Small intestine (tissue), 16 donors: ENCODE results near the gene DENND1A. TPM values are rescaled to one million over a fixed set of nuclear protein-coding genes. Genes with fewer than 3 reads are reported as not detected.
"Not testable (repeated sequence)": the region's sequence is repeated elsewhere in the genome, so short reads cannot be mapped to it uniquely, and the experiment has no call there.

Source experiments
- DNase-seq, 2 donors: peaks; one replicate each; pipeline versions ENCODE4 v3.0.0 to v3.0.0-alpha.2; 2013
- FAIRE-seq: peaks from 2 replicates; lab custom pipeline; 2012; peaks lifted over from hg19 to GRCh38; lab: Jason Lieb, UNC
- H3K27ac ChIP-seq, 3 donors: one replicate each; pipeline ENCODE4 v1.5.1; 2013; ENCODE audit warnings: low read length in 2 of 3, mild to moderate bottlenecking in 2 of 3, control low read depth in 1 of 3, inconsistent platforms in 1 of 3, low read depth in 1 of 3, moderate library complexity in 1 of 3
- H3K27me3 ChIP-seq, 3 donors: one replicate each; pipeline ENCODE4 v1.6.1; 2013; ENCODE audit warnings: low read length in 3 of 3, inconsistent platforms in 1 of 3; ENCODE audit not compliant: control insufficient read depth in 3 of 3, insufficient read depth in 3 of 3
- H3K36me3 ChIP-seq, 3 donors: one replicate each; pipeline ENCODE4 v1.6.1; 2013; ENCODE audit warnings: low read length in 3 of 3, inconsistent platforms in 1 of 3, low read depth in 1 of 3, mild to moderate bottlenecking in 1 of 3, moderate library complexity in 1 of 3; ENCODE audit not compliant: control insufficient read depth in 3 of 3, insufficient read depth in 2 of 3
- H3K4me1 ChIP-seq, 3 donors: one replicate each; pipeline ENCODE4 v1.6.1; 2013; ENCODE audit warnings: low read length in 2 of 3, inconsistent platforms in 1 of 3, low read depth in 1 of 3, mild to moderate bottlenecking in 1 of 3, moderate library complexity in 1 of 3; ENCODE audit not compliant: control insufficient read depth in 3 of 3, insufficient read depth in 2 of 3
- H3K4me3 ChIP-seq, 3 donors: one replicate each; pipeline ENCODE4 v1.5.1; 2013; ENCODE audit warnings: low read length in 3 of 3, control low read depth in 1 of 3, inconsistent platforms in 1 of 3, low read depth in 1 of 3, mild to moderate bottlenecking in 1 of 3, moderate library complexity in 1 of 3
- H3K9me3 ChIP-seq, 2 donors: one replicate each; pipeline ENCODE4 v1.6.1; 2013; ENCODE audit warnings: low read depth in 1 of 2, low read length in 1 of 2; ENCODE audit not compliant: control insufficient read depth in 2 of 2, insufficient read depth in 1 of 2
- WGBS, 3 donors: extraction: QIAGEN DNeasy Blood & Tissue Kit; methylation state at CpG; one replicate each; pipeline ENCODE4 v1.1.7; 2013; 5-methylcytosine and 5-hydroxymethylcytosine counted together
- long read RNA-seq, 10 donors: transcript quantifications; one replicate each; lab custom pipeline, GENCODE V29; 2026
- polyA plus RNA-seq, 4 donors: library from polyadenylated mRNA; stranded (reverse) in 3 of 4; unstranded in 1 of 4; fragments of 200-250 nt in 3 of 4; fragments of 120-200 nt in 1 of 4; gene quantifications; one replicate each; pipeline versions ENCODE4 v1.2.1 to v1.2.3, GENCODE V29; 2013
- donor health status: healthy with polysubstance abuse.
- donor health status: control.
- donor health status: control.
- donor health status: Bipolar disorder and iron deficiency.
- donor health status: healthy.

DENND1A gene
- 10 to 100 TPM; 11.5 to 43.4 (median 20.0) TPM for polyA plus RNA-seq
- long read RNA-seq, donor 1, full-length matches to known transcripts = 3 of 17 reads
- long read RNA-seq, donor 1, partial matches to known transcripts = 14 of 17 reads
- long read RNA-seq, donor 1, other reads (novel, unspliced or antisense) = 0 of 17 reads
- long read RNA-seq, donor 2, partial matches to known transcripts = 10 of 10 reads
- long read RNA-seq, donor 2, other reads (novel, unspliced or antisense) = 0 of 10 reads
- long read RNA-seq, donor 3 = 0 reads
- long read RNA-seq, donor 4 = 0 reads
- long read RNA-seq, donor 5 = 0 reads
- long read RNA-seq, donor 6 = 0 reads
- long read RNA-seq, donor 7 = 0 reads
- long read RNA-seq, donor 8 = 0 reads
- long read RNA-seq, donor 9, partial matches to known transcripts = 0 of 2 reads
- long read RNA-seq, donor 9, other reads (novel, unspliced or antisense) = 0 of 2 reads
- long read RNA-seq, donor 10, partial matches to known transcripts = 0 of 1 reads
- long read RNA-seq, donor 10, other reads (novel, unspliced or antisense) = 0 of 1 reads

DNA sequence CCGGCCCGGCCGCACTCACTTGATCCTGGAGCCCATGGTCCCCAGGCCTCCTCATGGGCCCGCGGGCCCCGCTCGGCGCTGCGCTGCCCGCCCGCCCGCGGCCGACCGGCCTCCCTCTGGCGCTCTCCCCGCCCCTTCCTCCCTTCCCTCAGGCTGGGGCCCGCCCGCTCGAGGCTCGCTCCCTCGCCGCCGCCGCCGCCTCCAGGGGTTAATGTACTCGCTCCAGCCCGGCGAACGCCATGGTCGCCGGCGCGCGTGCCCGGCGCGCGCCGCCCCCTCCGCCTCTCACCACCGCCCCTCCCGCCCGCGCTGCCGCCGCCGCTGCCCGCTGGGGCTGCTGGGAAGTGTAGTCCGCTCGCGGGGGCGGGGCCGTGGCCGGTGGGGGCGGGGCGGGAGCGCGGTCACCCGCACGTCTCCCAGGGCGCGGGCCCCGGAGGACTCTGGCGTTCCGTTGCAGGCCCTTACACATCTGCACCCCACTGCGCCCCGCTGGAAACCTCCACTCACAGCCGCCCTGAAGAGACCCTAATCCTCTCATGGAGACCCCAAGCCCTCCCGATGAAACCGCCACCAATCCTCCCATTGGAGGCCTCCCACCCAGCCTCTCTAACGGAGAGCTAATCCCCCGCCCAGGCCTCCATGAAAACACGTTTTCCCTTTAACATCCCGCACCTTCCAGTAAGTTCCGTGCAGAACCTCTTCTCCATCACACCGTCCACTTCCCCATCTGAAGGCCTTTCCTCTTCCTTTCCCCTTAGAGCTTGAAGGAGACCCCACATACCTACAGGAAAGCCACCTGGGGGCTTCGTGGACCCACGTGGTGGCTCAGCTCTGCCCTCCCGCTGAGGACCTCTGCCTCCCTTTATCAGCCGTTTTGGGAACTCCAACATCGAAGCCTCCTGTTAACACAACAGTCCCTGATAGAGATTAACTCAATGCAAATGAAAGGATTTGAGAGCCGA is at the start of gene DENND1A:
Gene DENND1A, minus strand, starts transcription at position 257 of the 962 bp plus-strand sequence. Its CDS starts 221 bp downstream, at position 36.
- 7 to 12% (median 11%) methylated on average over 43 to 83 of the region's 83 CpGs for WGBS, 3 donors
- no peak for FAIRE-seq
- H3K4me1 ChIP-seq = peaks cover 6 to 36% (median 18%) of the 10 kb centered on the region in 3 donors

GRCh38 chr9:123978981-123979380 is 49.1 kb upstream of the DENND1A start:
- no peak overlapping the region for H3K27ac ChIP-seq
- no peak for DNase-seq
- H3K36me3 ChIP-seq = no peaks in the 10 kb centered on the region
- FAIRE-seq = no peak
- 75 to 89% (median 87%) methylated on average over 4 of the region's 5 CpGs for WGBS, 3 donors
- H3K4me1 ChIP-seq = no peaks in the 10 kb centered on the region
- H3K9me3 ChIP-seq = no peaks in the 10 kb centered on the region
- H3K27me3 ChIP-seq = peaks cover 0 to 52% (median 9%) of the 10 kb centered on the region in 3 donors
- H3K4me3 ChIP-seq = no peak overlapping the region

More for the DNA sequence above, at the start of gene DENND1A:
- Histone ChIP-seq H3K4me3 (peak within 1 kb of the TSS; percentile 80 to 95 (median 89)), H3K27me3 (peaks cover 0 to 12% (median 2%) of the 10 kb centered on the region in 3 donors), H3K27ac (peak within 1 kb of the TSS; percentile 74 to 85 (median 74)), H3K9me3 (no peaks in the 10 kb centered on the region), H3K36me3 (no peaks in the 10 kb centered on the region)
- DNase-seq = peak; percentile 88 to 97

- not testable (repeated sequence) for H3K9me3 ChIP-seq, H3K4me1 ChIP-seq, H3K27ac ChIP-seq, H3K36me3 ChIP-seq, FAIRE-seq, H3K4me3 ChIP-seq, DNase-seq
- H3K27me3 ChIP-seq = peaks cover 0 to 40% (median 9%) of the 10 kb centered on the region in 3 donors
- 78% methylated on average over 4 of the region's 9 CpGs; no CpG with 5 or more reads in 2 of the 3 donors for WGBS, 3 donors
These were observed 46.7 kb upstream of the DENND1A start for GRCh38 chr9:123976579-123976978.

DNA sequence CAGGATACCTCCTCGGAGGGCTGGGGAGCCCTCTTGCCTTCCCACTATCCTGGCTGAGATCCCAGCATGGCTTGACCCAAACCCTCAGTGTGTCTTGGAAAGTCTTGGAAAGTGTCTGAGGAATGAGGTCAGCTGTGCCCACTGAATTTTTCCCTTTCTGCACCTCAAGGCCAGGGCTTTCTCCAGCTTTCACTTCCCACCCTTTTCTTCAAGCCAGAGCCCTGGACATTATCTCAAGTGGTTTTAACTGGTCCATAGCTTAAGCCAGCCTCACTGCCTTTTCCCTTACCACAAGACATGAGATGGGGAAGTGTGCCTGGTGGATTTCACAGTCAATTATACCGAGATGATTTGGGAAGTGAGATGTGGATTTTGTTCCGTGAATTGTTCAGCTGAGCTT is 45.9 kb upstream of the DENND1A start:
- H3K9me3 ChIP-seq = peaks cover 0 to 5% of the 10 kb centered on the region in 2 donors
- H3K4me3 ChIP-seq = no peak overlapping the region
- WGBS, 3 donors = 67 to 69% (median 68%) methylated on average over 3 of the region's 3 CpGs
- no peaks in the 10 kb centered on the region for H3K36me3 ChIP-seq
- no peaks in the 10 kb centered on the region for H3K4me1 ChIP-seq
- no peak overlapping the region for H3K27ac ChIP-seq
- DNase-seq (no peak), FAIRE-seq (no peak)
- peaks cover 0 to 37% (median 7%) of the 10 kb centered on the region in 3 donors for H3K27me3 ChIP-seq

DNA sequence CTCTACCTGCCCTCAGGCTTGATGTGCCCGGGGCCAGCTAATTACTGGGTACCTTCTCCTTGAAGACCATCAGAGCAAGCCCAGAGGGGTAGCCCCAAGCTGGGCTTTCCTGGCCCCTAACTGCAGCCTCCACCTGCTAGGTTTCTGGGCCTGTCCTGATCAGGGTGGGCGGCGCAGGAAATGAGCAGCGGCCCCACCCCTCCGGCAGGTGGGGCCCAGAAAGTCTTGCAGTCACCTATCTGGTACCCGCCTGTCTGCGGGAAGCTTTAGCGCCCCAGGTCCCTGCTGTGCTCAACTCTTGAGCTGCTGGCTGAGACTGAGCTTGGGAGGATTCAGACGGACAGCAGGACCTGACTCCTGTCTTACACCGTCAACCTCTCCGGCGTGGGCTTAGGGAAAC is 44.5 kb upstream of the DENND1A start:
- FAIRE-seq (no peak), DNase-seq (no peak)
- Histone ChIP-seq H3K4me1 (no peaks in the 10 kb centered on the region), H3K9me3 (peaks cover 0 to 5% of the 10 kb centered on the region in 2 donors), H3K27me3 (peaks cover 0 to 37% (median 2%) of the 10 kb centered on the region in 3 donors), H3K4me3 (no peak overlapping the region), H3K36me3 (no peaks in the 10 kb centered on the region), H3K27ac (no peak overlapping the region)
- 68 to 73% (median 71%) methylated on average over 12 of the region's 12 CpGs for WGBS, 3 donors

GRCh38 chr9:123973590-123974223 is 43.8 kb upstream of the DENND1A start:
- WGBS, 3 donors = 86 to 94% (median 92%) methylated on average over 9 of the region's 9 CpGs
- DNase-seq = no peak

GRCh38 chr9:123972618-123973017 is 42.7 kb upstream of the DENND1A start:
- Histone ChIP-seq H3K4me1 (no peaks in the 10 kb centered on the region), H3K27ac (no peak overlapping the region), H3K36me3 (no peaks in the 10 kb centered on the region), H3K27me3 (peaks cover 0 to 31% (median 0%) of the 10 kb centered on the region in 3 donors), H3K9me3 (peaks cover 0 to 5% of the 10 kb centered on the region in 2 donors), H3K4me3 (no peak overlapping the region)
- FAIRE-seq (no peak), DNase-seq (no peak)
- WGBS, 3 donors = 96 to 98% (median 97%) methylated on average over 8 of the region's 8 CpGs

More at GRCh38 chr9:123973590-123974223, 43.8 kb upstream of the DENND1A start:
- Histone ChIP-seq H3K4me1 (no peaks in the 10 kb centered on the region), H3K9me3 (peaks cover 0 to 5% of the 10 kb centered on the region in 2 donors), H3K4me3 (no peak overlapping the region), H3K27me3 (peaks cover 0 to 31% (median 0%) of the 10 kb centered on the region in 3 donors), H3K27ac (no peak overlapping the region), H3K36me3 (no peaks in the 10 kb centered on the region)
- FAIRE-seq = no peak
